HAP-1 (cell line): ENCODE results near the gene EBF4.
A peak's percentile ranks its signal among the peaks of the same experiment; 100 is the strongest.

Experiments used
- DNase-seq, 2 experiments: peaks; one replicate each; pipeline ENCODE4 v3.0.0-alpha.2; 2016 to 2020; ENCODE audit warnings: low spot score in 2 of 2
- H3K27me3 ChIP-seq: fragments of 250-450 bp; sonication (Bioruptor Pico); 2 replicates; pipeline ENCODE4 v1.5.1; 2020; ENCODE audit warnings: low read depth, mild to moderate bottlenecking, moderate library complexity
- H3K36me3 ChIP-seq: fragments of 250-450 bp; sonication (Bioruptor Pico); replicated peaks from 2 replicates; pipeline ENCODE4 v1.5.1; 2020; ENCODE audit warnings: mild to moderate bottlenecking
- H3K4me1 ChIP-seq: fragments of 250-450 bp; sonication (Bioruptor Pico); 2 replicates; pipeline ENCODE4 v1.5.1; 2020; ENCODE audit warnings: mild to moderate bottlenecking
- H3K4me3 ChIP-seq: fragments of 250-450 bp; sonication (Bioruptor Pico); 2 replicates; pipeline ENCODE4 v1.5.1; 2020; ENCODE audit warnings: mild to moderate bottlenecking, moderate library complexity
- H3K9me3 ChIP-seq: fragments of 250-450 bp; sonication (Bioruptor Pico); 2 replicates; pipeline ENCODE4 v1.5.1; 2020; ENCODE audit warnings: mild to moderate bottlenecking, moderate library complexity
- in situ Hi-C: fragments of 300-500 bp; cut with MboI; formaldehyde crosslinking; loops from 3 replicates; pipeline ENCODE4 v1.14.3; 2020; ENCODE audit warnings: low sequenced_read_pairs, inconsistent platforms, mixed read lengths

Gene EBF4, protein sequence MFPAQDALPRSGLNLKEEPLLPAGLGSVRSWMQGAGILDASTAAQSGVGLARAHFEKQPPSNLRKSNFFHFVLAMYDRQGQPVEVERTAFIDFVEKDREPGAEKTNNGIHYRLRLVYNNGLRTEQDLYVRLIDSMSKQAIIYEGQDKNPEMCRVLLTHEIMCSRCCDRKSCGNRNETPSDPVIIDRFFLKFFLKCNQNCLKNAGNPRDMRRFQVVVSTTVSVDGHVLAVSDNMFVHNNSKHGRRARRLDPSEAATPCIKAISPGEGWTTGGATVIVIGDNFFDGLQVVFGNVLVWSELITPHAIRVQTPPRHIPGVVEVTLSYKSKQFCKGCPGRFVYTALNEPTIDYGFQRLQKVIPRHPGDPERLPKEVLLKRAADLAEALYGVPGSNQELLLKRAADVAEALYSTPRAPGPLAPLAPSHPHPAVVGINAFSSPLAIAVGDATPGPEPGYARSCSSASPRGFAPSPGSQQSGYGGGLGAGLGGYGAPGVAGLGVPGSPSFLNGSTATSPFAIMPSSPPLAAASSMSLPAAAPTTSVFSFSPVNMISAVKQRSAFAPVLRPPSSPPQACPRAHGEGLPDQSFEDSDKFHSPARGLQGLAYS

DNA sequence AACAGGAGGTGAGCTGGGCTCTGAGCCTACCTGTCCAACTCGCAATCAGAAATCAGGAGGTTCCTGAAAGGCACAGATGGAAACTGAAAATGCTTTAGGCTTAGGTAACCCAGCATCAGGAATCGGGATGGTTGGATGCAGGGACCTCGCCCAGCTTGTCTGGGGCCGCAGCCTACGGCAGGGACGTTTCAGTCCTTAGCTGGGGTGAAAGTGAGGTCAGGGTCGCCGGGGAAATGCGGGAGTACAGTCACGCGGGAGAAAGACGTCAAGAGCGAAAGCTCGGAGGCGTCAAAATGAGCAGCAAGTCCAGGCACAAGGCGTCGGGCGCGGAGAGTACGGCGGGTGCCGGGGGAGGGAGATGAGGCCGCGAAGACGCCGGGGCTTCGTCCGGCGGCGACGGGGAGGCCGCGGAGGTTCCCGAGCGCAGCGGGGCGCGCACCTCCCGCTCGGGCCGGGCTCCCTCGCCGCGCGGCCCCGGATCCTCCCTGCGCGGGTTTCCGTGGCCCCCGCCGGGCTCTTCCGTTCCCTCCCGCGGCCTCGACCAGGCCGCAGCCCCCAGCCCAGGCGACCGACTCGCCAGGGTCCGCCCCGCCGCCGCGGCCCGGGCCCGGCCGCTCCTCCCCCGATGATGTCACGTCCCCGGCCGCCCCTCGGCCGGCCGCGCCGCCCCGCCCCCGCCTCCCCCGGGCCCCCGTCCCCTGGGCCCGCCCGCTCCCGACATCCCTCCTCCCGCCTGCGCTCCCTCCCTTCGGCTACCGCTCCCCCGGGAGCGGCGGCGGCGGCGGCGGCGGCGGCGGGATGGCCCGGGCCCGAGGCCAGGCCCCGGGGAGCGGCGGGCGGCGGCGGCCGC lies at the start of gene EBF4:
EBF4 (plus strand) TSS at position 745 of the 850 bp plus-strand sequence. CDS start 866 bp downstream, outside the sequence.
- in situ Hi-C loops, result no loop called here
- Histone ChIP-seq H3K4me3 (peak within 1 kb of the TSS; percentile 39), H3K27me3 (no peaks in the 10 kb centered on the region), H3K9me3 (no peaks in the 10 kb centered on the region), H3K36me3 (no peaks in the 10 kb centered on the region), H3K4me1 (peaks cover 5% of the 10 kb centered on the region; the same call in 1 of the 2 replicates)
- peak; percentile 51 to 81 for DNase-seq

DNA sequence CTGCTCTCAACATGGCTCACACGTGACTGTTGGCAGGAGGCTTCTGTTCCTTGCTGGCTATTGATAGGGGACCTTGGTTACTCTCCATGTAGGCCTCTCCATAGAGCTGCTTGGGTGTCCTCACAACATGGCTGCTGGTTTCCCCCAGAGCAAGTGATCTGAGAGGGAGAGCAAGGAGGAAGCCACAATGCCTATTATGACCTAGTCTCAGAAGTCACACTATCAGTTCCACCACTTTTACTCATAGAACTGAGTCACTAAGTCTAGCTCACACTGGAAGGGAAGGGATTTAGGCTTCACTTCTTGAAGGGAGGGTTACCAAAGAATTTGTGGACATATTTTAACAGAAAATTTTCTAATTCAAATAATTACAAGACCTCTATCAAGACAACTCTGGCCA lies 48.9 kb upstream of the EBF4 start:
- no peak for DNase-seq
- in situ Hi-C loops, result loop anchor here (10.0 kb wide), 1 partner anchor 119 kb away; no protein-coding TSS in a partner anchor
- no peaks in the 10 kb centered on the region for H3K36me3 ChIP-seq
- no peaks in the 10 kb centered on the region for H3K27me3 ChIP-seq
- H3K9me3 ChIP-seq, result no peaks in the 10 kb centered on the region
- H3K4me1 ChIP-seq, result no peaks in the 10 kb centered on the region
- no peak overlapping the region for H3K4me3 ChIP-seq

DNA sequence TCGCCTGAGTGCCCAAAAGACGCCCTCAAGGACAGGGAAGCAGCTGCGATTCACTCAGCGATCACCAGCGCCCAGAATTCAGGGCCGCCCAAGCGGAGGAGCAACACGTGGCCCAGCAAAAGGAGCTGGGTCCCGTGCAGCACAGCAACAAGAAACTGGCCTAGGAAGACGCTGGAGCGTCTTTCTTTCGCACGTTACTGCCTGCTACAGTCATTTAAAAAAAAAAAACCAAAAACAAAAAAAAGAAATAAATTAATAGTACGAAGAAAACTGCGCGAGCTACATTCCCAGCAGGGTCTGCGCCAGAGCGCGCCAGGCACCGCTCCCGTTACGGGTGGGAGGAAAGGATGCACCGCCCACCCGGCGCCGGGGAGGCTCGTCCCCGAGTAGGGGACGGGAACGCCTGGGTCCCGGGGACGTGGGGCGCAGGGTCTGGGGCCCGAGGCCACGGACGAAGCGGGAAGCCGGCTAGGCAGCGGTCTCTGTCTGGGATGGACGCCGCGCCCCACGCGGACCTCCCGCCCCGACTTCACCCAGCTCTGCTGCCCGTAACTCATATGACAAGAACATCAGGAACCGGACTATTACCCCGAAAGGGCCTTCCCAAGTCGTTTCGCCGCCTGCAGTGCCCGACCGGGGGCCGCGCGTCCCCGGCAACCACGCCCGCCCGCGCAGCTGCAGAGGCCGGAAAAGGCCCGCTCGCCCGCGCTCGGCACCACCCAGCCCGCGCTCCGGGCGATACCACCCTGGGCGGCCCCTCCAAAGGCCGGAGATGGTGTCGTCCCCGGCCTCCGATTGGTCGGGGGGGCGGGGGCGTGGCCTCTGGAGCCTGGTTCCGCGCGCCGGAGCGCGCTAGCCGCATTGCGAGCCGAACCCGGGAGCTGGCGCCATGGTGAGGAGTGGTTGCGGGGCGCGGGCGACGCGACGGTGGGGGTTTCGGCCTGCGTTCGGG lies 40.5 kb upstream of the EBF4 start, which contains the start of gene NOP56:
NOP56 (plus strand) TSS at position 861 of the 952 bp plus-strand sequence; CDS start at position 890, 29 bp downstream.
- H3K36me3 ChIP-seq, result peaks cover 46% of the 10 kb centered on the region
- in situ Hi-C loops, result no loop called here

DNA sequence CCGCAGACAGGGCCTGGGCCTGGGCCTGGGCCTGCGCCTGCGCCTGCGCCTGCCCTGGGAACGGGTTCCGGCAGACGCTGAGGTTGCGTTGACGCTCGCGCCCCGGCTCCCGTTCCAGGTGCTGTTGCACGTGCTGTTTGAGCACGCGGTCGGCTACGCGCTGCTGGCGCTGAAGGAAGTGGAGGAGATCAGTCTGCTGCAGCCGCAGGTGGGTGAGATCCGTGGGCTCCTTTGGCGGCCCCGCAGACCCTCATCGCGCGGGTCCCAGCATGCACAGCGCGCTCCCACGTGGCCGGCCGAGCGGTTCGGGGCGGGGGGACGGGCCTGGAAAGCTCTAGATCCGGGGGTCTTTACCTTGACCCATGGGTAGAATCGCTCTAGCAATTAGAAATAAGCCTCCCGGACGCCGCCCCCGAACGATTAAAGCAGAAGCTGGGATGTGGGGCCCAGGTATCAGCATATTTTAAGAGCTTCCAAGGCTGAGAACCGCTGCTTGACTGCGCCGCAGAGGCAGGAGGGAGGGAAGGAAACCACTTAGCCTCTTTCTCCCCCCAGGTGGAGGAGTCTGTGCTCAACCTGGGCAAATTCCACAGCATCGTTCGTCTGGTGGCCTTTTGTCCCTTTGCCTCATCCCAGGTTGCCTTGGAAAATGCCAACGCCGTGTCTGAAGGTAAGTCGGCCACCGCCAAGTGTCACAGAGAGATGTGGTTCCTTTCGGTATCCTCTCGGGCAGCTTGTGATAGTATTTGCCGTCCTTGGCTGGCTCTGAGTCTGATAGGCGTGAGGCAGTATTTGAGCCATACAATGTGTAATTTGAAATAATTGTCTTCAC lies 39.6 kb upstream of the EBF4 start:
- DNase-seq, result peak in 1 of 2 experiments; percentile 57
- Histone ChIP-seq H3K4me3 (peak overlapping the region; percentile 97), H3K27me3 (no peaks in the 10 kb centered on the region), H3K36me3 (peaks cover 55% of the 10 kb centered on the region), H3K9me3 (no peaks in the 10 kb centered on the region), H3K4me1 (peaks cover 16% of the 10 kb centered on the region)
- in situ Hi-C loops, result no loop called here

More for the DNA sequence above, 40.5 kb upstream of the EBF4 start, which contains the start of gene NOP56:
- H3K27me3 ChIP-seq, result no peaks in the 10 kb centered on the region
- no peaks in the 10 kb centered on the region for H3K9me3 ChIP-seq
- H3K4me1 ChIP-seq, result peaks cover 16% of the 10 kb centered on the region
- peak; percentile 86 to 95 for DNase-seq
- H3K4me3 ChIP-seq, result peak within 1 kb of the TSS; percentile 97

DNA sequence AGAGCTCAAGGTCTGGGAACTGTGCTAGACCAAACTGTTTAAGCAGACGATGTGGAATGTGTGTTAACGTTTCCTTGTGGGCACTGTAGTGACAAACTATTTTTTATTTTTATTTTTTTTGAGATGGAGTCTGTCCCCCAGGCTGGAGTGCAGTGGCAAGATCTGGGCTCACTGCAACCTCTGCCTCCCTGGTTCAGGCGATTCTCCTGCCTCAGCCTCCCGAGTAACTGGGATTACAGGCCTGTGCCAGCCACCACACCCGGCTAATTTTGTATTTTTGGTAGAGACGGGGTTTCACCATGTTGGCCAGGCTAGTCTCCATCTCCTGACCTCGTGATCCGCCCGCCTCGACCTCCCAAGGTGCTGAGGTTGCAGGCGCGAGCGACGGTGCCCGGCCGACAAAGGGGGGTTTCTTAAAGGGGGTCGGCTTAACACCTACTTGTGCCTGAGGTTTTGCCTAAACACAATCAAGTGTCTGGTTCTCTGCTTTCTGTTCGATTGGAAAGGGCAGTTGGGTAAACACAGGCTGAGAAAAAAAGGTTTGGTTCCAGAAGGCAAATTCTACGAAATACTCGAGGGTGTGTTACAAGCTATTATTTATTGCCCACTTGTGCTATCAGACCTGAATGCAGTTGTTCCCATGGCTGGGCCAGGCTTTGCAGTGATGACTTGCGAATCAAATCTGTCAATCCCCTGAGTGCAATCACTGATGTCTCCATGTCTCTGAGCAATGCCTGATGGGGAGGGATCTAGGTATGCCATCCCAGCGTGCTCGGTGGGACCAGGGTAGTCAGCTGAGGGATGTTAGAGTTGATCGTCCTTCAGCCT lies 38.8 kb upstream of the EBF4 start:
- Histone ChIP-seq H3K36me3 (peaks cover 63% of the 10 kb centered on the region), H3K4me1 (peaks cover 16% of the 10 kb centered on the region), H3K9me3 (no peaks in the 10 kb centered on the region), H3K4me3 (peak overlapping the region; percentile 97), H3K27me3 (no peaks in the 10 kb centered on the region)
- DNase-seq, result peak in 1 of 2 experiments; percentile 21
- in situ Hi-C loops, result no loop called here

DNA sequence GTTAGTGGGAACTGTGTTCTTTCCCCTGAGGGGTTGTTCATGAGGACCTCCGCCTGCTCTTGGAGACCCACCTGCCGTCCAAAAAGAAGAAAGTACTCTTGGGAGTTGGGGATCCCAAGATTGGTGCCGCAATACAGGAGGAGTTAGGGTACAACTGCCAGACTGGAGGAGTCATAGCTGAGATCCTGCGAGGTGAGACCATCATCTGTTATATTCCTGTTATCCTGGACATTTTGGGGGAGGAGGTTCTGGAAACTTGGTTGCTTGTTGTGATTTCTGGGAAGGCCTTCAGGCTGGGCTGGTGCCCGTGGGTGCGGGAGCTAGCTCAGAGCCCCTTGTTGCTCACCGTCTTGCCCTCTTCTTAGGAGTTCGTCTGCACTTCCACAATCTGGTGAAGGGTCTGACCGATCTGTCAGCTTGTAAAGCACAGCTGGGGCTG lies 38.2 kb upstream of the EBF4 start:
- in situ Hi-C loops, result no loop called here
- H3K4me1 ChIP-seq, result peaks cover 16% of the 10 kb centered on the region
- DNase-seq, result peak in 1 of 2 experiments; percentile 16
- H3K9me3 ChIP-seq, result no peaks in the 10 kb centered on the region
- peaks cover 70% of the 10 kb centered on the region for H3K36me3 ChIP-seq
- peak overlapping the region; percentile 97 for H3K4me3 ChIP-seq
- H3K27me3 ChIP-seq, result no peaks in the 10 kb centered on the region

DNA sequence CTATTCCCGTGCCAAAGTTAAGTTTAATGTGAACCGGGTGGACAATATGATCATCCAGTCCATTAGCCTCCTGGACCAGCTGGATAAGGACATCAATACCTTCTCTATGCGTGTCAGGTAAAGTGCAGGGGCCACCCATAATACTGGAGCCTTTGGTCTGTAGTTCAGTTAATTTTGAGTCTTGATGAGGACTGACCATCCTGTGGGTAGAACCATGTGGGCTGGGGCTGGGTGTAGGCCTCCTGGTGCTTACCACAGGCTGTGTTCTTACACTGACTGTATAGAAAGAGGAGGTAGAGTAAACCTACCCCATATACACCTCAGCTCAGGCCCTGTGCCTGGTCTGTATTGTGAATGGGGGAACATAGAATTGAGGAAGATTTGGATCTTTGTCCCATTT lies 37.7 kb upstream of the EBF4 start:
- peaks cover 16% of the 10 kb centered on the region for H3K4me1 ChIP-seq
- DNase-seq, result no peak
- in situ Hi-C loops, result no loop called here
- H3K9me3 ChIP-seq, result no peaks in the 10 kb centered on the region
- peaks cover 74% of the 10 kb centered on the region for H3K36me3 ChIP-seq
- H3K4me3 ChIP-seq, result peak overlapping the region; percentile 97
- H3K27me3 ChIP-seq, result no peaks in the 10 kb centered on the region

DNA sequence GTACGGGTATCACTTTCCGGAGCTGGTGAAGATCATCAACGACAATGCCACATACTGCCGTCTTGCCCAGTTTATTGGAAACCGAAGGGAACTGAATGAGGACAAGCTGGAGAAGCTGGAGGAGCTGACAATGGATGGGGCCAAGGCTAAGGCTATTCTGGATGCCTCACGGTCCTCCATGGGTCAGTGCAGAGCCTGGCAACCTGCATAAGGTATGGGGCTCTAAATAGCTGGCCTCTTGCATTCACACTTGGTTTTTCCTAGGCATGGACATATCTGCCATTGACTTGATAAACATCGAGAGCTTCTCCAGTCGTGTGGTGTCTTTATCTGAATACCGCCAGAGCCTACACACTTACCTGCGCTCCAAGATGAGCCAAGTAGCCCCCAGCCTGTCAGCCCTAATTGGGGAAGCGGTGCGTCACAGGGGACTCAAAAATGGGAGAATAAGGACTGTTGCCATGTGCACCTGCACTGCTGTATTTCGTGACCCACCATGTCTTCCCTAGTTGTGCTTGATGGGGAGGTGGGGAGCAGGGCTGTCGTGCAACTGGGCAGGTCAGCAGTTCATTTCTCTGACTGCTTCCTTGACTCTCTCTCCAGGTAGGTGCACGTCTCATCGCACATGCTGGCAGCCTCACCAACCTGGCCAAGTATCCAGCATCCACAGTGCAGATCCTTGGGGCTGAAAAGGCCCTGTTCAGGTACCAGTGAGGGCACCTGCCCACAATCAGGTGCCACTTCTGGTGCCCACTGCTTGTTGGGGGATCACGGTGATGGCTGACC lies 37.1 kb upstream of the EBF4 start:
- in situ Hi-C loops, result no loop called here

DNA sequence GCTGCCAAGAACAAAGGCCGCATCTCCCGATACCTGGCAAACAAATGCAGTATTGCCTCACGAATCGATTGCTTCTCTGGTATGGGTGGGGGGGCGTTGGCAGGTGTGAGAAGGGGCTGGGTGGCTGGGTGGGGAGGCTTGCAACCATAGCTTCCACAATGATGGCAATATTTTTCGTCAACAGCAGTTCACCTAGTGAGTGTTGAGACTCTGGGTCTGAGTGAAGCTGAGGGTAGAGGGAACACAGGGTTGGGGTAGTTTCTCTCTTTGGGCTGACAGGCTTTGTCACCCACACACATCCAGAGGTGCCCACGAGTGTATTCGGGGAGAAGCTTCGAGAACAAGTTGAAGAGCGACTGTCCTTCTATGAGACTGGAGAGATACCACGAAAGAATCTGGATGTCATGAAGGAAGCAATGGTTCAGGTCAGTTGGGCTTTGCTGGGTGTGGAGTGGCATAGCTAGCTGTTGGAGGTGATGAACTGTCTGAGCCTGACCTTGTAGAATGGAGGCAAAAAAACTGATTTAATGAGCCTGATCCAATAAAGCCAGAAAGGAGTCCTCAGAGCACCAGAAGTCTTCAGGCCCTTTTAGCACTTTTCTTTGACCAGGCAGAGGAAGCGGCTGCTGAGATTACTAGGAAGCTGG lies 36.0 kb upstream of the EBF4 start:
- Histone ChIP-seq H3K36me3 (peaks cover 87% of the 10 kb centered on the region), H3K27me3 (no peaks in the 10 kb centered on the region), H3K4me1 (peaks cover 10% of the 10 kb centered on the region), H3K9me3 (no peaks in the 10 kb centered on the region), H3K4me3 (no peak overlapping the region)
- peak in 1 of 2 experiments; percentile 25 for DNase-seq
- in situ Hi-C loops, result no loop called here

More for the DNA sequence above, 37.1 kb upstream of the EBF4 start:
- H3K27me3 ChIP-seq, result no peaks in the 10 kb centered on the region
- H3K4me3 ChIP-seq, result no peak overlapping the region
- peaks cover 13% of the 10 kb centered on the region for H3K4me1 ChIP-seq
- DNase-seq, result peak in 1 of 2 experiments; percentile 13
- no peaks in the 10 kb centered on the region for H3K9me3 ChIP-seq
- peaks cover 81% of the 10 kb centered on the region for H3K36me3 ChIP-seq

DNA sequence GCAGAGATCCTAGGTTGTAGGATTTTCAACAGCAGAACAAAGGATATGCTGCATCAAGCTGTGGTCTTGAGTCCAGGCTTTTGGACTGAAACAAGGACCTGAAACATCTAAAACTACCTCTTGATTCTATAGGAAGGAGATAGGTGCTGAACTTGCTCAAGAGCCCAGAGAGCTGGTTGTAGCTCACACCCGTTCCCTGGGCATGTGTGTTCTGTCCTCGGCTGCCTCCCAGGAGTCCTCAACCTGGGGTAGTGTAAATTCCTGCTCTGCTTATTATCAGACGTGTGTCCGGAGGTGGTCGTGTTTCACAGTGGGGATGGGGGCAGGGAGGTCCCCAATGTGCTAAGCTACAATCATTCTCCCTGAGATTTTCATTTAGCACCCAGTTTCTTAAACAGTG lies 35.3 kb upstream of the EBF4 start:
- Histone ChIP-seq H3K9me3 (no peaks in the 10 kb centered on the region), H3K4me1 (peaks cover 10% of the 10 kb centered on the region), H3K4me3 (no peak overlapping the region), H3K36me3 (peaks cover 90% of the 10 kb centered on the region), H3K27me3 (no peaks in the 10 kb centered on the region)
- peak in 1 of 2 experiments; percentile 22 for DNase-seq
- in situ Hi-C loops, result no loop called here
